Panc1 (cell line): ENCODE data around the gene TENM3. TPM values are rescaled to one million over a fixed set of nuclear protein-coding genes. Genes with fewer than 3 reads are reported as not detected.

Experiments
- ATAC-seq: fragments of 200-7000 bp; cut with Tn5 transposase; 2 replicates; pipeline ENCODE4 v1.9.1; 2020; ENCODE audit warnings: mild to moderate bottlenecking, moderate library complexity
- BruUV-seq: library from RNA; stranded (reverse); fragments of 400-500 nt; replicated peaks from 2 replicates; lab custom pipeline; 2021; lab: Mats Ljungman, UMichigan
- CTCF ChIA-PET: fragments of 300-600 bp; sonication (Branson Sonifier 250); formaldehyde crosslinking; loops from one replicate; lab custom pipeline; 2022; ENCODE audit warnings: antibody characterized with exemption; lab: Charles Lee
- POLR2A ChIA-PET: fragments of 300-600 bp; sonication (Branson Sonifier 250); formaldehyde crosslinking; loops from one replicate; lab custom pipeline; 2022; ENCODE audit warnings: antibody characterized with exemption; lab: Charles Lee
- DNase-seq: peaks from one replicate; pipeline ENCODE4 v3.0.0-alpha.2; 2010; ENCODE audit warnings: low read depth, low spot score
- H3K27ac ChIP-seq: 2 replicates; pipeline ENCODE4 v1.5.1; 2011; ENCODE audit warnings: mild to moderate bottlenecking, low read length, inconsistent platforms
- H3K27me3 ChIP-seq: fragments of 200-500 bp; sonication (Bioruptor generic); 2 replicates; pipeline ENCODE4 v1.6.0; 2014; ENCODE audit warnings: low read length, inconsistent platforms; ENCODE audit not compliant: control insufficient read depth, insufficient read depth
- H3K36me3 ChIP-seq: fragments of 200-500 bp; sonication (Bioruptor generic); 2 replicates; pipeline ENCODE4 v1.5.1; 2014; ENCODE audit warnings: inconsistent platforms, mild to moderate bottlenecking, low read length, moderate library complexity; ENCODE audit not compliant: control insufficient read depth, insufficient read depth
- H3K4me1 ChIP-seq: 2 replicates; pipeline ENCODE4 v1.5.1; 2011; ENCODE audit warnings: inconsistent platforms, mild to moderate bottlenecking, low read length, moderate library complexity; ENCODE audit not compliant: control insufficient read depth, insufficient read depth
- H3K4me3 ChIP-seq, 2 experiments: 2 replicates each; pipeline ENCODE4 v1.5.1; 2011 to 2012; ENCODE audit warnings: low read depth in 2 of 2, low read length in 2 of 2, mild to moderate bottlenecking in 2 of 2, inconsistent platforms in 1 of 2, moderate library complexity in 1 of 2
- H3K9me3 ChIP-seq: fragments of 200-500 bp; sonication (Bioruptor generic); 2 replicates; pipeline ENCODE4 v1.5.1; 2014; ENCODE audit warnings: low read depth, mild to moderate bottlenecking, inconsistent platforms, low read length, moderate library complexity; ENCODE audit not compliant: control insufficient read depth, insufficient read depth
- CTCF ChIP-seq: fragments of 450-650 bp; IDR thresholded peaks from 2 replicates; pipeline ENCODE4 v1.5.1; 2017; ENCODE audit warnings: mild to moderate bottlenecking
- POLR2AphosphoS5 ChIP-seq: IDR thresholded peaks from 2 replicates; pipeline ENCODE4 v1.6.1; 2012; ENCODE audit warnings: mild to moderate bottlenecking, low read depth, low read length, moderate library complexity
- REST ChIP-seq, 2 experiments: IDR thresholded peaks; 2 replicates each; pipeline ENCODE4 v1.6.1; 2011 to 2012; ENCODE audit warnings: low read depth in 2 of 2, control low read depth in 1 of 2, low read length in 1 of 2, mild to moderate bottlenecking in 1 of 2, moderate library complexity in 1 of 2; ENCODE audit not compliant: insufficient read depth in 1 of 2
- SIN3A ChIP-seq: IDR thresholded peaks from 2 replicates; pipeline ENCODE4 v1.6.1; 2012; ENCODE audit warnings: low read depth, mild to moderate bottlenecking, low read length, moderate library complexity, borderline replicate concordance; ENCODE audit not compliant: insufficient read depth
- TCF7L2 ChIP-seq: IDR thresholded peaks from 2 replicates; pipeline ENCODE4 v1.6.1; 2011; ENCODE audit warnings: mild to moderate bottlenecking, low read depth, low read length, inconsistent platforms
- in situ Hi-C: cut with HindIII; loops from 2 replicates; pipeline ENCODE4 v1.10.0; 2016; ENCODE audit warnings: low sequenced_read_pairs, low pct_unique_long_range_greater_than_20kb
- intact Hi-C: fragments of 100-400 bp; cut with micrococcal nuclease; formaldehyde crosslinking; loops from one replicate; pipeline ENCODE4 v1.10.0; 2022; ENCODE audit not compliant: unreplicated experiment
- total RNA-seq: library from RNA; stranded (reverse); gene quantifications from one replicate; pipeline ENCODE4 v1.2.1, GENCODE V29; 2021; ENCODE audit not compliant: unreplicated experiment

The TENM3 gene
- total RNA-seq, 1 experiment from 2014 or later = 0.95 TPM

- in situ Hi-C loops = no loop called here
- BruUV-seq = no TSS peak
Observed at GRCh38 chr4:182589100-182589499, 345.9 kb downstream of the TENM3 start.

GRCh38 chr4:182593402-182593801, 350.2 kb downstream of the TENM3 start:
- no TSS peak for BruUV-seq
- H3K36me3 ChIP-seq = no peaks in the 10 kb centered on the region
- H3K4me1 ChIP-seq = no peaks in the 10 kb centered on the region
- H3K27me3 ChIP-seq = no peaks in the 10 kb centered on the region
- no peak overlapping the region for H3K27ac ChIP-seq
- ATAC-seq (no peak), DNase-seq (no peak)
- no peaks in the 10 kb centered on the region for H3K9me3 ChIP-seq
- in situ Hi-C loops (no loop called here), intact Hi-C loops (no loop called here)
- no peak overlapping the region for H3K4me3 ChIP-seq
- ChIA-PET CTCF (no interaction called here), POLR2A (no interaction called here)
- no peak for TF ChIP-seq TCF7L2
- no peak for TF ChIP-seq CTCF
- no peak for TF ChIP-seq POLR2AphosphoS5
- no peak for TF ChIP-seq SIN3A
- TF ChIP-seq REST (IDR thresholded peaks at IDR 0.05; ENCODE audit: insufficient read depth in 1 of 2, low read depth in 2 of 2, low read length in 1 of 2) = no peak

More at GRCh38 chr4:182589100-182589499, 345.9 kb downstream of the TENM3 start:
- Histone ChIP-seq H3K4me1 (no peaks in the 10 kb centered on the region), H3K4me3 (no peak overlapping the region), H3K9me3 (no peaks in the 10 kb centered on the region), H3K27me3 (no peaks in the 10 kb centered on the region), H3K36me3 (no peaks in the 10 kb centered on the region), H3K27ac (no peak overlapping the region)
- POLR2A ChIA-PET = no interaction called here
- DNase-seq (no peak), ATAC-seq (no peak)
- TF ChIP-seq CTCF = no peak
- no peak for TF ChIP-seq POLR2AphosphoS5
- TF ChIP-seq REST (IDR thresholded peaks at IDR 0.05; ENCODE audit: insufficient read depth in 1 of 2, low read depth in 2 of 2, low read length in 1 of 2) = no peak
- no peak for TF ChIP-seq SIN3A
- TF ChIP-seq TCF7L2 = no peak
- CTCF ChIA-PET = no interaction called here
- intact Hi-C loops = no loop called here
